ENCODE results near the gene MLH1. TPM values are rescaled to one million over a fixed set of nuclear protein-coding genes. Genes with fewer than 3 reads are reported as not detected.

The MLH1 gene
- total RNA-seq, 1 donor from 2014 or later = 45.6 TPM

DNA sequence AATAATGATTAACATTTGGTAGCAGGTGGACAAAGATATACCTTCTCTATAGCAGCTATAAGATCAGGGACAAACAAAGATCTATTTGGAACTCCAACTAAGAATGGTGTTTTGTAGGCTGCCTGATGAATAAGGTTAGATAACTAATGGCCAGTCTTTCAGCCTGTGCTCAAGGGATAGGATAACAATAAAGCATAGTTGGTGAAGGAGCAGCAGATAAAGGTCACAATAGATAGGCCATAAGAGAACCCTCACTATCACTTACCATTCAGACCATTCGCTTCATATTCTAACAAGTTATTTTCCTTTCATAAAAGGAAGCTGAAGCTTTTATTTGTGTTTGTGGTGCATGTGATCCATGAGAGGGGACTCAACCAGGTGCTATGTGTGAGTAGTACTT lies 20.2 kb upstream of the MLH1 start:
- no peak for DNase-seq (ENCODE audit: low read depth)

DNA sequence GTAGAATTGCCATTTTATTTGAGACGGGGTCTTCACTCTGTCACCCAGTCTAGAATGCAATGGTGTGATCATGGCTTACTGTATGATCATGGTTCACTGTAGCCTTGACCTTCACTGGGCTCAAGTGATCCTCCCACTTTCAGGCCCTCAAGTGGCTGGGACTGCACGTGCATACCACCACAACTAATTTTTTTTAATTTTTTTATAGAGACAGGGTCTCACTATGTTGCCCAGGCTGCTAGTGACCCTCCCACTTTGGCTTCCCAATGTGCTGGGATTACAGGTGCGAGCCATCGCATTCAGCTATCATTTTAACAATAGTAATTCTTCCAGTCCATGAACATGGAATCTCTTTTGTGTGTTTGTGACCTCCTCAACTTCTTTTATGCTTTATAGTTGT lies 12.3 kb upstream of the MLH1 start:
- no peak for DNase-seq (ENCODE audit: low read depth)

- no peak for DNase-seq (ENCODE audit: low read depth)
Measured at GRCh38 chr3:36988356-36988755, 5.0 kb upstream of the MLH1 start.

DNA sequence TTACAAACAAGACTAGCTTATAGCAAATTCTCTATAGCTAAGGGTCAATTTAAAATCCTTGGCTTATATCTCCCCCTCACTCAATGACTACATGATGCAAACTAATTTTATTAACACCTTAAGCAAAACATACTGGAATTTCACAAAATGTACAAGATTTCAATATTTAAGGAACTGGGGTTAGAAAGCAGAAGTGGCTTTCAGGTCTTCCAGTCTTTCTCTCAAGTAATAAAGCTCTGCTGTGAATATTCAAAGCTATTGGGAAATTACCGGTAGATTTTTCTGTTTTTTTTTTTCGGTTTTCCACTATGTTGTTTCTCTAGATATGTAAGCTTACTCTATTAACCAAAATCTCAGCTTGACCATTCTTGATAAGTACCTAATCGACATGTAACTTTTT lies 4.3 kb upstream of the MLH1 start:
- no peak for DNase-seq (ENCODE audit: low read depth)

DNA sequence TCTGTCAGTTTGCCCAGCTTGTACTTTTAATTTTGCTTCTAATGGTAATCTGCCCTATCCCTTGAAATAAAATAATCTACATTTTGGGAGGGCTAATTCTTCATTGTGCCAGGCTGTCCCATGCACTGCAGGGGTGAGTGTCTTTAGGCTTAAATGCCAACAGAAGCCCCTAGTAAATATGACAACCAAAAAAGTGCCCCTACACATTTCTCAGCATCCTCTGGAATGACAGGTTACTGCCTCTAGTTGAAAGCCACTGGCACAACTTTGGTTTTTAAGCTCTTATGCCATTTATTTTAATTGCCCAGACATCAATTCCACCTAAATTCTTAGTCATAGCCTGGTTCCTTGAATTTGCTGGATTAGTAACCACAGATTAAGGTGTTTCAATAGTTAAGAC lies 3.8 kb upstream of the MLH1 start:
- DNase-seq (ENCODE audit: low read depth) = no peak

DNA sequence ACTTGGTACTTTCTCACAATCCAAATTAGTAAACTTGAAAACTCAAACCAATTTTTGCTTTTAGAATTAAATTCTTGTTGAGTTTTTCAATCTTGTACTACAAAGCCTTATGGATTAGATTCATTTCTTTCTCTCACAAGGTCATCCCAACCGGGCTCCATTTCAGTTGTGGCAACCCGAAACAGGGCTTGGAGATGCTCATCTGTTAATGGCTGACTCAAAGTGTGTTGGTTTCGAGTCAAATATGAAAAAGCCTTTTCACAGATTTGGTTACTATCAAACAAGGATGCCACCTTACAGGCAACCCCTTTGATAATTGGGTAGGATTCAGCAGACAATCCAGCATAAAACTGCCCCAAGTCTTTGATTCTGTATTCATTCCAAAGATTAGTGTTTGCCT lies 2.2 kb upstream of the MLH1 start:
- no peak for DNase-seq (ENCODE audit: low read depth)

- peak; percentile 65 for DNase-seq (ENCODE audit: low read depth)
Measured at GRCh38 chr3:36991923-36992805, 1.2 kb upstream of the MLH1 start.

DNA sequence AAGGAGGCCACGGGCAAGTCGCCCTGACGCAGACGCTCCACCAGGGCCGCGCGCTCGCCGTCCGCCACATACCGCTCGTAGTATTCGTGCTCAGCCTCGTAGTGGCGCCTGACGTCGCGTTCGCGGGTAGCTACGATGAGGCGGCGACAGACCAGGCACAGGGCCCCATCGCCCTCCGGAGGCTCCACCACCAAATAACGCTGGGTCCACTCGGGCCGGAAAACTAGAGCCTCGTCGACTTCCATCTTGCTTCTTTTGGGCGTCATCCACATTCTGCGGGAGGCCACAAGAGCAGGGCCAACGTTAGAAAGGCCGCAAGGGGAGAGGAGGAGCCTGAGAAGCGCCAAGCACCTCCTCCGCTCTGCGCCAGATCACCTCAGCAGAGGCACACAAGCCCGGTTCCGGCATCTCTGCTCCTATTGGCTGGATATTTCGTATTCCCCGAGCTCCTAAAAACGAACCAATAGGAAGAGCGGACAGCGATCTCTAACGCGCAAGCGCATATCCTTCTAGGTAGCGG lies 452 bp upstream of the MLH1 start, which contains the start of gene EPM2AIP1:
EPM2AIP1 (minus strand) TSS at position 326 of the 520 bp plus-strand sequence; CDS start at position 272, 54 bp downstream.
- no peak for DNase-seq (ENCODE audit: low read depth)

DNA sequence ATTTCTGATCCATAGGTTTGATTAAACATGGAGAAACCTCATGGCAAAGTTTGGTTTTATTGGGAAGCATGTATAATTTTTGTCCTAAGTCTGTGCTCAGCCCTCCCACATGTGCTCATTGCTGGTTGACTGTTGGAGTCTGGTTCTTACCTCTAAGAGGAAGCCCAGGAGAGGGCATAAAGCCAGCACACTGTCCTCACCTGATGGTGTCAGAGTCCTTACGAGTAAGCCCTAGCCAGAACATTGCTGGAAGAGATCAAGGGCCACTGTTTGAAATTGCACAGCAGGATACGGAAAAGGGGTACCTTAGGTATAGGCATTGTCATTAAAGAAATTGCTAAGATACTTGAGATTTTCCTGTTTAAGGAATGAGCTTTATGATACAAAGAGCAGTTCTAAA lies 21.3 kb downstream of the MLH1 start:
- DNase-seq (ENCODE audit: low read depth) = no peak

GRCh38 chr3:37015642-37016041 lies 22.3 kb downstream of the MLH1 start:
- DNase-seq (ENCODE audit: low read depth) = no peak

DNA sequence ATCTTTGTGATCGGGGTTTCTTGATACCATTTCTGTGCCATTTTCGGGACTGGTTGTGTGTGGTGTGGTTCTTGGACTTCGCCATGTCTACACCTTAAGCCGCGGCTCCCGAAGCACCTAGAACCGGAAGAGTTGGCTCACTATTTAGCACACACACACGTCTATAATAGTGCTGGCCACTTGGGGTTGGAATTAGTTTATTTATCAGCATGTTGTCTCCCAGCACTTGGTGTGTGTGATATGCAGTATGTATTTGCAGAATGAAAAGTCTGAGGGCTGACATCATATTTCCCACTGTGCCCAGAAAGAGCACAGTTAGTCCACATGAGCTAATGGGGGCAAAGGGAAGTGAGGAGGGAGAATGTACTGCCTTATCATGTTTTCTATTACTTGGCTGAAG lies 23.6 kb downstream of the MLH1 start:
- DNase-seq (ENCODE audit: low read depth) = no peak

GRCh38 chr3:37017683-37018082 lies 24.4 kb downstream of the MLH1 start:
- DNase-seq (ENCODE audit: low read depth) = no peak

DNA sequence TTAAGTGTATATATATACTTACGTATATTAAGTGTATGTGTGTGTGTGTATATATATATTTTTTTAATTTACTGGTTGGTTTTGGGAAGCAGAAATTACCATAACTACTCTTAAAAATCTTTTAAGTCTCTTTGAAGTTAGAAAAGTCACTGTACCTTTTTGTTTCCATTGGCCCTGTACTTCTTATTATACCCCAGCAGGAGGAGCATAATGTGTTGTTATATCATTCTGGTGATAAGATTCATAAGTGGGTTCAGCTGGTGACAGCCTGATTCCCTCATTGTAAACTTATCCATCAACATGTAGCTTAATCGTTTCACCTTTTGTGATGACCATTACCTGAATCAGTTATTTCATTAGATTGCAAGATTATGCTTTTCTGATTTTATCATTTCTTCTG lies 30.8 kb downstream of the MLH1 start:
- no peak for DNase-seq (ENCODE audit: low read depth)

GRCh38 chr3:37024820-37025405 lies 31.6 kb downstream of the MLH1 start:
- no peak for DNase-seq (ENCODE audit: low read depth)

DNA sequence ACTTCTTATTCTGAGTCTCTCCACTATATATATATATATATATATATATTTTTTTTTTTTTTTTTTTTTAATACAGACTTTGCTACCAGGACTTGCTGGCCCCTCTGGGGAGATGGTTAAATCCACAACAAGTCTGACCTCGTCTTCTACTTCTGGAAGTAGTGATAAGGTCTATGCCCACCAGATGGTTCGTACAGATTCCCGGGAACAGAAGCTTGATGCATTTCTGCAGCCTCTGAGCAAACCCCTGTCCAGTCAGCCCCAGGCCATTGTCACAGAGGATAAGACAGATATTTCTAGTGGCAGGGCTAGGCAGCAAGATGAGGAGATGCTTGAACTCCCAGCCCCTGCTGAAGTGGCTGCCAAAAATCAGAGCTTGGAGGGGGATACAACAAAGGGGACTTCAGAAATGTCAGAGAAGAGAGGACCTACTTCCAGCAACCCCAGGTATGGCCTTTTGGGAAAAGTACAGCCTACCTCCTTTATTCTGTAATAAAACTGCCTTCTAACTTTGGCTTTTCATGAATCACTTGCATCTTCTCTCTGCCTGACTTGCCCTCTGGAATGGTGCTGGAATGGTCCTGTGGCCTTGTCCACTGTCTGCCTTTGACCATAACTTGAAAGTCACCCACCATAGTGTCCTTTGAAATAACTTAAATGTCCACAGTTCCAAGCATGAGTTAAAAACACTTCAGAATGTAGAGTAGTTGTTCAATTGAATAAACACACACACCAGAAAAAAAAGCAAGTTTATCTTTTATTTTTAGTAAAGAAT lies 32.4 kb downstream of the MLH1 start:
- no peak for DNase-seq (ENCODE audit: low read depth)

DNA sequence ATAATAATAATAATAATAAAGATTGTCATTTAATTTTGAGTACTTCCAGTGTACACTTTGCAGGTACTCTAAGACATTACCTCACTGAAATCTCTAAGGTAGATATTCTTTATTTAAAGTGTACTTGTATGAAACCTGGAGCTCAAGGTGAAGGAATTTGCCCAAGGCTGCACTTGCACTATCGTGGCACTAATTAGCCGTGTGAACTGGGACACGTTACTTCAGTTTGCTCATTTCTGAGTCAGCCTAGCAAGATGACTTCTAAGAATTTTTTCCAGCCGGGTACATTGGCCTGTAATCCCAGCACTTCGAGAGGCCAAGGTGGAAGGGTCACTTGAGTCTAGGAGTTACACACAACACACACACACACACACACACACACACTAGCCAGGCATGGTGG lies 33.5 kb downstream of the MLH1 start:
- no peak for DNase-seq (ENCODE audit: low read depth)

GRCh38 chr3:37028329-37028728 lies 35.0 kb downstream of the MLH1 start:
- DNase-seq (ENCODE audit: low read depth) = no peak

GRCh38 chr3:37029111-37029510 lies 35.8 kb downstream of the MLH1 start:
- DNase-seq (ENCODE audit: low read depth) = no peak

- DNase-seq (ENCODE audit: low read depth) = no peak
Measured at GRCh38 chr3:37029516-37030163, 36.3 kb downstream of the MLH1 start.

DNA sequence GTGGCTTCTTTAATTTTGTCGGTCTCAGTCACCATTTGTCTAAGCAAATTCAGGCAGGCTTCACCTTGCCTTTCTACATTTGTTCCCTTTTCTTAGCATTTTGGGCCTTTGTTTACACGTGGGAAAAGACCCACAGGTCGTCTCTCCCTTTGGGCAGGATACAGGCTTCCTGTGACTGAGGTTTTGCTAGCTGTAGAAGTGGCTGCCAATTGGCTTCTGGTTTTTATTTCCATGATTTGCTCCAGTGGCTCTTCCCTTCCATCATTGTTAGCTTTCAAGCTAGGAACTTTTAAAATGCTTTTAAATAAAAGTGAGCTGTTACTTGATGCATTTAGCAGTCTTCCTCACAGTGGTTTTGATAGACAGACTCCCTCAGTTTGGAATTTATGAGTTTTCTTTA lies 37.3 kb downstream of the MLH1 start:
- no peak for DNase-seq (ENCODE audit: low read depth)

DNA sequence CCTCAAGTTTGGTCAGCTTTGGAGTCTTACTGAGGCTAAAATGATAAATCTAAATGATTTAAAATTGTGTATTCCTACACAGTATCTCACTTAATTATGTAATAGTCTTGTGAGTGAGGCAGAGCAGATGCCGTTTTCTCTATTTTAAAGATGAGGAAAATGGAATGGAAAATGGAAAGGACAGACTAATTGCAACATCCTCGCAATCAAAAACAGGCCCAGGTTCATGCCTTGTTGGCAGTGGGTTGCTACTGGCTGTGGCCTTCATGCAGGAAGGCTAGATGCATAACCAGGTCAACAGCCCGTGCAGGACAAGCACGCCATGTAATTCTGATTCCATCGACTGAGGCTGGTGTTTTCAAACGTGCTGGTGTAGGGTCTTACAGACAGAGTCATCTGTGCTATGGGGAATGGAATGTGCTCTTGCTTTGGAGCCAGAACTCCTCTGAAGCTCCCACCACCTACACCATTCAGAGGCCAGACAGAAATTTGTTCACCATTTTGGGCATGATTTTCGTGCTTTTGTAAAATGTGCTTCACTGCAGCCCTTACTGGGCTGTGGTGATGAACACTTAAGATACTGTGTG lies 37.9 kb downstream of the MLH1 start:
- DNase-seq (ENCODE audit: low read depth) = no peak

All from myocyte (in vitro differentiated cells).